Measurements from ENCODE around the gene OSBPL10.

- TF ChIP-seq CTCF (IDR thresholded peaks at IDR 0.05) (no peak), POLR2A (IDR thresholded peaks at IDR 0.05) (no peak), EP300 (IDR thresholded peaks at IDR 0.05) (no peak)
Measured at GRCh38 chr3:31790193-31791089, 190.6 kb downstream of the OSBPL10 start.

Measured in ovary (tissue), 3 donors.